ENCODE measurements around the gene DOCK10.
"Not testable (repeated sequence)": the region's sequence is repeated elsewhere in the genome, so short reads cannot be mapped to it uniquely, and the experiment has no call there.

The DOCK10 gene

DNA sequence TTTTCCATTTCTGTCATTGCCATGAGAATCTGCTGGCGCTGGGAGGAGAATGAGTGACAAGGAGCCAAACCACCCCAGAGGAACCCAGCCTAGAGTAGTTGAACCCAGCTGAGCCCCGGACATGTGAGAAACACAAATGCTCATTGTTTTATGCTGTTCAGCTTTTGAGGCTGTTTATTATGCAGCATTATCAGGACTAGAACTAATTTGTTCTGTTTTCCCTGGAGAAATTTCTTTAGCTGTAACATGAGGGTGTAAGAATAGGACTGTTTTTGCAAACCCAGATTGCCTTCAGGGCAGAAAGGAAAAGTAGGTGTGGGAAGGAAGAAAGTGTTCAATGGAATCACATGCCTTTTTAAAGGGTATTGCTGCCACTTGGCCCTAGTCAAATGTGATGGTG is 28.5 kb upstream of the DOCK10 start:
- H3K27me3 ChIP-seq (ENCODE audit: control insufficient read depth, insufficient read depth, low read length) = no peaks in the 10 kb centered on the region
- no peak overlapping the region for H3K9ac ChIP-seq (ENCODE audit: low read depth, low read length)
- H3K4me3 ChIP-seq (ENCODE audit: low read length) = no peak overlapping the region
- no peaks in the 10 kb centered on the region for H3K9me3 ChIP-seq (replicated peaks; ENCODE audit: low read length)
- no peaks in the 10 kb centered on the region for H3K4me1 ChIP-seq (ENCODE audit: control insufficient read depth, insufficient read depth, low read length)
- H3K4me2 ChIP-seq (ENCODE audit: low read length) = no peak overlapping the region
- H3K36me3 ChIP-seq (ENCODE audit: insufficient read depth, low read length) = no peaks in the 10 kb centered on the region

DNA sequence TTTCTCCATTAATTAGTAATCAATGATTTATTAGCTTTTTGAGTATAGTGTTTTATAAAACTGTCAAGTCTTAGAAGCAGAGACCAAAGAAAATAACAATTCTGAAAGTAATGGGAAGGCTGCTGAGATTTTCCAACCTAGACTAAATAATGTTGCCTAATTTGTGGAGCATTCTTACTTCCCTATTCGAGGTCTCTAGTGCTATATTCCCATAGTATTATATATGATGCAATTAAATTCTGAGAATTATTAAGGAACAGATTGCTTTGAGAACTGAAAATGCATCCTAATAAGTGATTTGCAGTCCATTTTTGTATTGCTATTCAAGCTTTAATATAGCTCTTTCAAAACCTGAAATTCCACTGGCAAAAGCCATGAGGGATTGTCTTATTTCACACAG is 27.7 kb upstream of the DOCK10 start:
- Histone ChIP-seq H3K4me1 (ENCODE audit: control insufficient read depth, insufficient read depth, low read length) (no peaks in the 10 kb centered on the region), H3K4me3 (ENCODE audit: low read length) (no peak overlapping the region), H3K4me2 (ENCODE audit: low read length) (no peak overlapping the region), H3K9me3 (replicated peaks; ENCODE audit: low read length) (no peaks in the 10 kb centered on the region), H3K9ac (ENCODE audit: low read depth, low read length) (no peak overlapping the region), H3K36me3 (ENCODE audit: insufficient read depth, low read length) (no peaks in the 10 kb centered on the region), H3K27me3 (ENCODE audit: control insufficient read depth, insufficient read depth, low read length) (no peaks in the 10 kb centered on the region)

DNA sequence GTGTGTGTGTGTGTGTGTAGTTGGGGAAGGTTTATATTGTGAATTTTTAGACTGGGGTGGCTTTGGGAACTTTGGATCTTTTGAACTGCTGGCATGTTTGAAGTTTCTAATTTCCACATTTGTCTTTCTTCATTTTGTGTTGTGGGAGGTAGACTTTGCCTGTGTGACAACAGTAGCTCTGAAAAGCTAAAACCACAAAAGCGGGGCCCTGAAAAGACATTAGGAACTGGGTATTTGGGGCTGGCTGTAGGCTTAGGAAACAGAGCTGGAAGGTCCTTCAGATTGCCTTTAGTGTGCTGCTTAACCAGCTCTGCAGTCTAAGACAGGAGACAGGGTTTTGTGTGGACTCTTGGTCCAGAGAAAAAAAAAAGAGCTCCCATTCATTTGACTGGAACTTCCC is 27.2 kb upstream of the DOCK10 start:
- Histone ChIP-seq H3K36me3 (ENCODE audit: insufficient read depth, low read length) (no peaks in the 10 kb centered on the region), H3K4me3 (ENCODE audit: low read length) (no peak overlapping the region), H3K27me3 (ENCODE audit: control insufficient read depth, insufficient read depth, low read length) (no peaks in the 10 kb centered on the region), H3K9ac (ENCODE audit: low read depth, low read length) (no peak overlapping the region), H3K9me3 (replicated peaks; ENCODE audit: low read length) (no peaks in the 10 kb centered on the region), H3K4me1 (ENCODE audit: control insufficient read depth, insufficient read depth, low read length) (no peaks in the 10 kb centered on the region), H3K4me2 (ENCODE audit: low read length) (no peak overlapping the region)

DNA sequence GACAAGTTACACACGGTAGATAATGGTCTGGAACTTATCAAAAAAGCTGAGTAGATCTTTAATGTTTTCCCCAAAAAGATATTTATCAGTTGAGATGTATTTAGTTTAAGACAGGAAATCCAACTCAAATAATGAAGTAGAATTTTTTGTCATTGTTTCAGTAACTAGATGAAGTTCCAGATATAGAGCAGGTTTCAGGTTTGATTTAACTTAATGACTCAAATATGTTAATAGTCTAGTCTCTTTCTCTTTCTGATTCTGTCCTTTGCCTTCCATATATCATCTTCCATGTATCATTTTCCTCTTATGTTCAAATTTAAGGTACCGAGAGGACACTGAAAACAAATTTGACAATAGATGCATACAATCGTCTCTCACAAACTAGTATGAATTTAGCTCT is 23.6 kb upstream of the DOCK10 start:
- H3K9ac ChIP-seq (ENCODE audit: low read depth, low read length) = no peak overlapping the region
- no peak overlapping the region for H3K4me3 ChIP-seq (ENCODE audit: low read length)
- H3K9me3 ChIP-seq (replicated peaks; ENCODE audit: low read length) = no peaks in the 10 kb centered on the region
- no peaks in the 10 kb centered on the region for H3K27me3 ChIP-seq (ENCODE audit: control insufficient read depth, insufficient read depth, low read length)
- H3K36me3 ChIP-seq (ENCODE audit: insufficient read depth, low read length) = no peaks in the 10 kb centered on the region
- no peaks in the 10 kb centered on the region for H3K4me1 ChIP-seq (ENCODE audit: control insufficient read depth, insufficient read depth, low read length)
- no peak overlapping the region for H3K4me2 ChIP-seq (ENCODE audit: low read length)

DNA sequence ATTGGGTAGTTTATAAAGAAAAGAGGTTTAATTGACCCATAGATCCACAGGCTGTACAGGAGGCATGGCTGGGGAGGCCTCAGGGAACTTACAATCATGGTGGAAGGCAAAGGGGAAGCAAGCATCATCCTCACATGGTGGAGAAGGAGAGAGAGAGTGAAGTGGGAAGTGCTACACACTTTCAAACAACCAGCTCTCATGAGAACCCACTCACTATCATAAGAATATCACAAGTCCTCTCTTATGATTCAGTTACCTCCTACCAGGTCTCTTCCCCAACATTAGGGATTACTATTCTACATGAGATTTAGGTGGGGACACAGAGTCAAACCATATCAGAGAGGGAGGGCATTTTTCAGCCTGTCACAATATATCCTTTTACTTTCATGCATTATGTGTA is 22.7 kb upstream of the DOCK10 start:
- Histone ChIP-seq H3K27me3 (ENCODE audit: control insufficient read depth, insufficient read depth, low read length) (no peaks in the 10 kb centered on the region), H3K36me3 (ENCODE audit: insufficient read depth, low read length) (no peaks in the 10 kb centered on the region), H3K9me3 (replicated peaks; ENCODE audit: low read length) (no peaks in the 10 kb centered on the region), H3K4me2 (ENCODE audit: low read length) (no peak overlapping the region), H3K9ac (ENCODE audit: low read depth, low read length) (no peak overlapping the region), H3K4me3 (ENCODE audit: low read length) (no peak overlapping the region), H3K4me1 (ENCODE audit: control insufficient read depth, insufficient read depth, low read length) (no peaks in the 10 kb centered on the region)

DNA sequence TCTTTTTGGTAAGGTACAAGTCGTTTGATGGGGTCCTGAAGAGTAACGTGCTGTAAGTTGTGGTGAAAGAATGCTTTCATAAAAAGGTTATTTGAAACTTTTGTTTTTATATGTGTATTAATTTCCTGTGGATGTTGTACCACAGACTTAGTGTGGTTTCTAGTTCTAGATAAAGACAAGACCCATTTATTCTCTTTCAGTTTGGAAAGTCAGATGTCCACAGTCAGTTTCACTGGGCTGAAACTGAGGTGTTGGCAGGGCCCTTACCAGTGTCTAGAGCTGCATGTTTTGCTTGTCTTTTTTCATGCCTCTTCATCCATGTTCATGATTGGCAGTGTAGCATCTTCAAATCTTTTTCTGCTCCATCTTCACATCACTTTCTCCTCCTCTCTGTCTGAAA is 22.1 kb upstream of the DOCK10 start:
- H3K9ac ChIP-seq (ENCODE audit: low read depth, low read length) = no peak overlapping the region
- no peaks in the 10 kb centered on the region for H3K4me1 ChIP-seq (ENCODE audit: control insufficient read depth, insufficient read depth, low read length)
- no peak overlapping the region for H3K4me3 ChIP-seq (ENCODE audit: low read length)
- H3K36me3 ChIP-seq (ENCODE audit: insufficient read depth, low read length) = no peaks in the 10 kb centered on the region
- H3K27me3 ChIP-seq (ENCODE audit: control insufficient read depth, insufficient read depth, low read length) = no peaks in the 10 kb centered on the region
- no peak overlapping the region for H3K4me2 ChIP-seq (ENCODE audit: low read length)
- H3K9me3 ChIP-seq (replicated peaks; ENCODE audit: low read length) = no peaks in the 10 kb centered on the region

DNA sequence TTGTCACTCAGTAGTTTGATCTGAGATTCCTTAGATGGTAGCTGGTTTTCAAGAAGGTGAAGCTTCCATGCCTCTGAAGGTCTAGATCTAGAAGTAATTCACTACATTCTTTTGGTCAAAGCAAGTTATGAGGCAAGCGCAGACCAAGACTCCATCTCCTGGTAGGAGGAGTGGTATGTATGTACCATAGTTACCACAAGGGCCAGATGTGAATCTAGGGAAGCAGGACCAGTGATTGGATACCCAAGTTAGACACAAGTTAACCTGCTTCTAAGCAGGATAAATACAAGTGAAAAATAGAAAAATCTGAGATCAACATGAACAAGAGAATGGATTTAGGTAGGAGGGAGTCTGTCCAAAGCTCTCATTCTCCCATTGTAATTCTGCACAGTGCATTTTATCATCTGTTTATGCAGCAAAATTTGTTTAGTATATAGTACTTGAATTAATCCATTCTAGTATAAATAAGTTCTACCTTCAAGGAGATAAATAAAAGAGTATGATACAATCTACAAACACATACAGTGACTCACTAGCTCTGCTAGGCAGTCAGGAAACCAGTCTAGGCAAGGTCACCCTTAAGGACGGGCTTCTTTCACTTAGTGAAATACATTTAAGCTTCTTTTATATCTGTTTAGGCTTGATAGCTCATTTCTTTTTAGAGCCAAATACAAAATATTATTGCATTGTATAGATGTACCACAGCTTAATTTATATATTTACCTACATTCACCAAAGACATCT is 14.2 kb upstream of the DOCK10 start:
- H3K4me1 ChIP-seq (ENCODE audit: control insufficient read depth, insufficient read depth, low read length) = no peaks in the 10 kb centered on the region
- no peak overlapping the region for H3K4me3 ChIP-seq (ENCODE audit: low read length)
- no peaks in the 10 kb centered on the region for H3K27me3 ChIP-seq (ENCODE audit: control insufficient read depth, insufficient read depth, low read length)
- H3K9me3 ChIP-seq (replicated peaks; ENCODE audit: low read length) = no peaks in the 10 kb centered on the region
- no peaks in the 10 kb centered on the region for H3K36me3 ChIP-seq (ENCODE audit: insufficient read depth, low read length)
- no peak overlapping the region for H3K4me2 ChIP-seq (ENCODE audit: low read length)
- no peak overlapping the region for H3K9ac ChIP-seq (ENCODE audit: low read depth, low read length)

DNA sequence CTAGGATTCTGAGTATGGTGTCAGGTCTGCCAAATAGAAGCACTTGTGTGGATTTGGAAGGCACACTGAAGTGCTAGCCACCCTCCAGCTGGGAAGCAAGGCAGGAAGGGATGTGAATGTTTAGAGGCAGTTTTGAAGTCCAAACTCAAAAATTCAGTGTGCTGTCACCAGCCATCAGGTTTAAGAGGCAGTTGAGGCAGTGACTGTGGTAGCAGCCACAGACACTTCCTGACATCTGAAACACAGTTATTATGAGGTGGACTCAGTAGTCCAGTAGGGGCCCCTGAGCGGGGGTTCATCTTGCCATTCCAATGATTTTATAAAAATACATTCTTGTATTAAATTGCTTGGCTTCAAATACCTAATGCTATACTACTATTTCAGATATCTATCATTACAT is 13.4 kb upstream of the DOCK10 start:
- Histone ChIP-seq H3K27me3 (ENCODE audit: control insufficient read depth, insufficient read depth, low read length) (no peaks in the 10 kb centered on the region), H3K9ac (ENCODE audit: low read depth, low read length) (no peak overlapping the region), H3K4me3 (ENCODE audit: low read length) (no peak overlapping the region), H3K36me3 (ENCODE audit: insufficient read depth, low read length) (no peaks in the 10 kb centered on the region), H3K4me2 (ENCODE audit: low read length) (no peak overlapping the region), H3K9me3 (replicated peaks; ENCODE audit: low read length) (no peaks in the 10 kb centered on the region), H3K4me1 (ENCODE audit: control insufficient read depth, insufficient read depth, low read length) (no peaks in the 10 kb centered on the region)

DNA sequence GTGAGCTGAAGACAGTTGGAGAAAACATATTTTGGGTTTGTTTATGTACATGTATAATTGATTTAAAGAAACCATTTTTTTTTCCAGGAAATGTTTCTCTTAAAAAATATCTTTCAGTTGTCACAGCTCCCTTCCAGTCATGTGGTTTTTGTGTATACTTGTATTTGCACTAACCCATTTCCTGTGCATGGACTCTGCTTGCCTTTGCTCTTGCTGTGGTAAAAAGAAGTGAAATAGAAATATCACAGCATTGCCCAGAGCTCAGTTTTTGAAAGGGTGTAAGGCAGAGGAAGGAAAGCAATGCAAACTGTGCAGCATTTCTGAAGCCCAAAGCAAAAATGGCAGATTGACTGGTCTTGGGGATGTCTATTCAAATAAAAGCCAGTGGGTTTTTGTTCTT is 10.4 kb upstream of the DOCK10 start:
- no peaks in the 10 kb centered on the region for H3K9me3 ChIP-seq (replicated peaks; ENCODE audit: low read length)
- no peaks in the 10 kb centered on the region for H3K36me3 ChIP-seq (ENCODE audit: insufficient read depth, low read length)
- no peak overlapping the region for H3K4me2 ChIP-seq (ENCODE audit: low read length)
- no peaks in the 10 kb centered on the region for H3K27me3 ChIP-seq (ENCODE audit: control insufficient read depth, insufficient read depth, low read length)
- no peak overlapping the region for H3K9ac ChIP-seq (ENCODE audit: low read depth, low read length)
- H3K4me3 ChIP-seq (ENCODE audit: low read length) = no peak overlapping the region
- no peaks in the 10 kb centered on the region for H3K4me1 ChIP-seq (ENCODE audit: control insufficient read depth, insufficient read depth, low read length)

DNA sequence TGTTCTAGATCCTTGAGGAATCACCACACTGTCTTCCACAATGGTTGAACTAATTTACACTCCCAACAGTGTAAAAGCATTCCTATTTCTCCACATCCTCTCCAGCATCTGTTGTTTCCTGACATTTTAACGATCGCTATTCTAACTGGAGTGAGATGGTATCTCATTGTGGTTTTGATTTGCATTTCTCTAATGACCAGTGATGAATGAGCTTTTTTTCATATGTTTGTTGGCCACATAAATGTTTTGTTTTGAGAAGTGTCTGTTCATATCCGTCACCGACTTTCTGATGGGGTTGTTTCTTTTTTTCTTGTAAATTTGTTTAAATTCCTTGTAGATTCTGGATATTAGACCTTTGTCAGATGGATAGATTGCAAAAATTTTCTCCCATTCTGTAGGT is 5.2 kb upstream of the DOCK10 start:
- H3K4me1 ChIP-seq (ENCODE audit: control insufficient read depth, insufficient read depth, low read length); H3K27me3 ChIP-seq (ENCODE audit: control insufficient read depth, insufficient read depth, low read length); H3K9me3 ChIP-seq (replicated peaks; ENCODE audit: low read length); H3K9ac ChIP-seq (ENCODE audit: low read depth, low read length); H3K36me3 ChIP-seq (ENCODE audit: insufficient read depth, low read length); H3K4me3 ChIP-seq (ENCODE audit: low read length); H3K4me2 ChIP-seq (ENCODE audit: low read length): not testable (repeated sequence)

DNA sequence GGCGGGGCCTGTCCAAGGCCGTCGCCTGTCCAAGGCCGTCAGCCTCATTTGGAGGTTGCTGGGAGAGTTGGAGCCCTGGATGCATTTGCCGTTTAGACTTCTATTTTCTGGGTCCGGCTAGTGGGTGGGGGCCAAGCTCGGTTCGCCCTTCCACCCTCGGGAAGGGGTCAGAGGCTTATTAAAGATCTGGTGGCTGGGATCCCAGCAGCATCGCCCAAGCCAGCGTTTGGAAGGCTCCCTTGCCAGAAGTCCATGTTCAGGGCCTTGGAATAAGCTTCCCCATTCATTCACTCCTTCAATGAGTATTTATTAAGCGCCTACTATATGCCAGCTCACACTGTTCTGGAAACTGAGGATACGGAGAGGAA is 516 bp upstream of the DOCK10 start:
- peak overlapping the region; percentile 88 for H3K9ac ChIP-seq (ENCODE audit: low read depth, low read length)
- H3K9me3 ChIP-seq (replicated peaks; ENCODE audit: low read length) = no peaks in the 10 kb centered on the region
- no peaks in the 10 kb centered on the region for H3K36me3 ChIP-seq (ENCODE audit: insufficient read depth, low read length)
- peaks cover 35% of the 10 kb centered on the region for H3K4me1 ChIP-seq (ENCODE audit: control insufficient read depth, insufficient read depth, low read length)
- H3K27me3 ChIP-seq (ENCODE audit: control insufficient read depth, insufficient read depth, low read length) = no peaks in the 10 kb centered on the region
- peak overlapping the region; percentile 93 for H3K4me2 ChIP-seq (ENCODE audit: low read length)
- peak overlapping the region; percentile 85 for H3K4me3 ChIP-seq (ENCODE audit: low read length)

DNA sequence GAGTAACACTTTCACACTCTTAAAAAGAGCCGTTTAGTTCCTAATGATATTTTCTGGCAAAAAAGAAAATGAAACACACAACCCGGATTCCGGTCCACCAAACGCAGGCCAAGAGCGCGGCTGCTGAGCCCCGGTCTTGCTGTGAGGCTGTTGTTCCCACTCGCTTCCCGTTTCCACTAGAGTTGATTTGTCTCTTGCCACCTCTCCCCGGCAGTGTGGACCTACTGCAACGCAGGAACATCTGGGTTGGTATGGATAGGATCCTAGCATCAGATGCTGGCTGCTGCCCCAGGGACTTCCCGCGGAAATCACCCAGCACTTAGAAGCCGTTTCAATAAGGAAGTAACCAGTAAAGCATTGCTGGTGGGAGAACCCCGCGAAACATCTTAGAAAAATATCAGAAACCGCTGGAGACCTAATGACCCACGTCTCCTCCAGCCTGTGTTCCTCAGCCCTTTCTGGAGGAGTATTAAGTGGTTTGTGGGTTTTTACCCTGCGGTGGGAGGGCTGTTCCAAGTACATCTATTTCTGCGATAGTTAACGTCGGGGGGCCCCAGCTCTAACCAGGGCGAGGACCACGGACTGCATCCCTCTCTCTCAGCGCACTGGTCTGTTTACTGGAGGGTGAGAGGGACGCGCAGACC is 939 bp downstream of the DOCK10 start:
- H3K4me2 ChIP-seq (ENCODE audit: low read length) = peak overlapping the region; percentile 93
- H3K4me1 ChIP-seq (ENCODE audit: control insufficient read depth, insufficient read depth, low read length) = peaks cover 39% of the 10 kb centered on the region
- H3K9me3 ChIP-seq (replicated peaks; ENCODE audit: low read length) = no peaks in the 10 kb centered on the region
- no peaks in the 10 kb centered on the region for H3K36me3 ChIP-seq (ENCODE audit: insufficient read depth, low read length)
- H3K27me3 ChIP-seq (ENCODE audit: control insufficient read depth, insufficient read depth, low read length) = no peaks in the 10 kb centered on the region
- peak overlapping the region; percentile 88 for H3K9ac ChIP-seq (ENCODE audit: low read depth, low read length)
- H3K4me3 ChIP-seq (ENCODE audit: low read length) = peak overlapping the region; percentile 85

Data from skeletal muscle satellite cell (primary cell).